Ishikawa (cell line): ENCODE measurements around the gene DCHS2.

Experiments
- CEBPB ChIP-seq: IDR thresholded peaks from 2 replicates; pipeline ENCODE4 v1.6.1; 2012
- CREB1 ChIP-seq: IDR thresholded peaks from 2 replicates; pipeline ENCODE4 v1.6.1; 2012; ENCODE audit warnings: low read depth
- EGR1 ChIP-seq: IDR thresholded peaks from 2 replicates; pipeline ENCODE4 v1.6.1; 2012
- EP300 ChIP-seq: IDR thresholded peaks from 2 replicates; pipeline ENCODE4 v1.6.1; 2012; ENCODE audit warnings: borderline replicate concordance
- FOXM1 ChIP-seq: IDR thresholded peaks from 2 replicates; pipeline ENCODE4 v1.6.1; 2012; ENCODE audit warnings: low read depth, borderline replicate concordance
- MAX ChIP-seq: IDR thresholded peaks from 2 replicates; pipeline ENCODE4 v1.6.1; 2012
- NFIC ChIP-seq: IDR thresholded peaks from 2 replicates; pipeline ENCODE4 v1.6.1; 2012
- RAD21 ChIP-seq: IDR thresholded peaks from 2 replicates; pipeline ENCODE4 v1.6.1; 2012; ENCODE audit warnings: low read depth
- REST ChIP-seq: IDR thresholded peaks from 2 replicates; pipeline ENCODE4 v1.6.1; 2012; ENCODE audit warnings: low read depth, mild to moderate bottlenecking
- TAF1 ChIP-seq: IDR thresholded peaks from 2 replicates; pipeline ENCODE4 v1.6.1; 2012; ENCODE audit warnings: low read depth, mild to moderate bottlenecking
- TCF12 ChIP-seq: IDR thresholded peaks from 2 replicates; pipeline ENCODE4 v1.6.1; 2012; ENCODE audit warnings: low read depth
- TEAD4 ChIP-seq: IDR thresholded peaks from 2 replicates; pipeline ENCODE4 v1.6.1; 2012
- USF1 ChIP-seq: IDR thresholded peaks from 2 replicates; pipeline ENCODE4 v1.6.1; 2012
- YY1 ChIP-seq: IDR thresholded peaks from 2 replicates; pipeline ENCODE4 v1.6.1; 2012; ENCODE audit warnings: low read depth
- ZBTB7A ChIP-seq: IDR thresholded peaks from 2 replicates; pipeline ENCODE4 v1.6.1; 2012; ENCODE audit warnings: low read depth

DCHS2 gene

GRCh38 chr4:154490234-154490582 is 1.4 kb downstream of the DCHS2 start:
- no peak for TF ChIP-seq USF1
- TF ChIP-seq EGR1: no peak
- TF ChIP-seq TAF1: no peak
- TF ChIP-seq FOXM1: no peak

- TF ChIP-seq ZBTB7A (no peak), REST (no peak), RAD21 (no peak), YY1 (no peak), CEBPB (no peak), TCF12 (no peak), CREB1 (no peak), EGR1 (no peak), NFIC (no peak)
These were observed 1.9 kb downstream of the DCHS2 start for GRCh38 chr4:154489558-154490233.

- no peak for TF ChIP-seq EGR1
- TF ChIP-seq EP300: no peak
- no peak for TF ChIP-seq MAX
- TF ChIP-seq USF1: no peak
- no peak for TF ChIP-seq CEBPB
- TF ChIP-seq NFIC: no peak
- no peak for TF ChIP-seq REST
- no peak for TF ChIP-seq RAD21
These were observed 4.5 kb downstream of the DCHS2 start for GRCh38 chr4:154487145-154487544.

- TF ChIP-seq USF1 (no peak), YY1 (no peak), EP300 (no peak), TEAD4 (no peak), REST (peak; percentile 54; the same call in 1 of the 2 replicates)
These were observed 6.3 kb downstream of the DCHS2 start for GRCh38 chr4:154485127-154485773.

- no peak for TF ChIP-seq CEBPB
These were observed 13.1 kb downstream of the DCHS2 start for GRCh38 chr4:154478547-154478946.
